Tibial nerve (tissue), 4 donors: Measurements from ENCODE around the gene TINAG. TPM values are rescaled to one million over a fixed set of nuclear protein-coding genes. Genes with fewer than 3 reads are reported as not detected.
"Not testable (repeated sequence)": the region's sequence is repeated elsewhere in the genome, so short reads cannot be mapped to it uniquely, and the experiment has no call there.

ENCODE experiments used
- DNase-seq, 2 donors: peaks; one replicate each; pipeline ENCODE4 v3.0.0-alpha.2; 2019; ENCODE audit warnings: low spot score in 2 of 2
- H3K27ac ChIP-seq, 4 donors: fragments of 200-600 bp; sonication (generic) in 3 of 4; one replicate each; pipeline ENCODE4 v1.5.1; 2017 to 2019; ENCODE audit warnings: mild to moderate bottlenecking in 1 of 4
- H3K27me3 ChIP-seq, 2 donors: fragments of 200-600 bp; sonication (generic) in 1 of 2; one replicate each; pipeline versions ENCODE4 v1.5.1 to v1.6.0; 2017 to 2019
- H3K36me3 ChIP-seq, 3 donors: fragments of 200-600 bp; sonication (generic); one replicate each; pipeline ENCODE4 v1.5.1; 2018 to 2019
- H3K4me1 ChIP-seq, 4 donors: fragments of 200-600 bp; sonication (generic) in 3 of 4; one replicate each; pipeline ENCODE4 v1.5.1; 2017 to 2019
- H3K4me3 ChIP-seq, 4 donors: fragments of 200-600 bp; sonication (generic) in 3 of 4; one replicate each; pipeline ENCODE4 v1.5.1; 2017 to 2019; ENCODE audit warnings: mild to moderate bottlenecking in 1 of 4, moderate library complexity in 1 of 4
- H3K9me3 ChIP-seq, 4 donors: fragments of 200-600 bp; sonication (generic) in 3 of 4; one replicate each; pipeline ENCODE4 v1.5.1; 2017 to 2019
- EP300 ChIP-seq, 2 donors: sonication (generic); formaldehyde crosslinking; IDR thresholded peaks; one replicate each; pipeline ENCODE4 v1.6.1; 2017; ENCODE audit warnings: antibody characterized with exemption in 2 of 2, mild to moderate bottlenecking in 1 of 2
- POLR2A ChIP-seq, 2 donors: fragments of 450-650 bp; IDR thresholded peaks; one replicate each; pipeline ENCODE4 v1.6.1; 2017; ENCODE audit warnings: antibody characterized with exemption in 2 of 2, mild to moderate bottlenecking in 2 of 2, moderate library complexity in 2 of 2
- WGBS, 2 donors: methylation state at CpG; one replicate each; pipeline ENCODE4 v1.1.5; 2018; 5-methylcytosine and 5-hydroxymethylcytosine counted together
- total RNA-seq, 4 donors: library from RNA; depleted of rRNA; stranded (reverse); fragments of >200 nt; gene quantifications; one replicate each; pipeline ENCODE4 v1.1.0, GENCODE V29; 2016
- TF ChIP-seq, protein P1 (sequence below), 5 experiments: fragments of 200-600 bp in 3 of 5; fragments of 450-650 bp in 2 of 5; sonication (generic) in 3 of 5; IDR thresholded peaks; one replicate each; pipeline ENCODE4 v1.5.1; 2016 to 2019; ENCODE audit warnings: antibody characterized with exemption in 5 of 5, mild to moderate bottlenecking in 3 of 5, moderate library complexity in 2 of 5

Gene TINAG
- total RNA-seq, 4 donors from 2014 or later: 0.22 TPM; not detected in 3

DNA sequence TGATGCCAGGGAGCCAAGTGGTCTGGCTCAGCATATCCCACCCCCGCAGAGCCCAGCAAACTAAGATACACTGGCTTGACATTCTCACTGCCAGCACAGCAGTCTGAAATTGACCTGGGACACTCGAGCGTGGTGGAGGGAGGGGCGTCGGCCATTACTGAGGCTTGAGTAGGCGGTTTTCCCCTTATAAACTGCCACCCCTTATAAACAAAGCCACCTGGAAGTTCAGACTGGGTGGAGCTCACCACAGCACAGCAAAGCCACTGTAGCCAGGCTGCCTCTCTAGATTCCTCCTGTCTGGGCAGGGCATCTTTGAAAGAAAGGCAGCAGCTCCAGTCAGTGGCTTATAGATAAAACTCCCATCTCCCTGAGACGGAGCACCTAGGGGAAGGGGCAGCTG, 19.4 kb downstream of the TINAG start:
- no peak for DNase-seq
- no peak overlapping the region for H3K27ac ChIP-seq
- H3K36me3 ChIP-seq: no peaks in the 10 kb centered on the region
- TF ChIP-seq POLR2A (IDR thresholded peaks at IDR 0.05): no peak
- no peak for TF ChIP-seq EP300 (IDR thresholded peaks at IDR 0.05)
- TF ChIP-seq, protein P1, sequence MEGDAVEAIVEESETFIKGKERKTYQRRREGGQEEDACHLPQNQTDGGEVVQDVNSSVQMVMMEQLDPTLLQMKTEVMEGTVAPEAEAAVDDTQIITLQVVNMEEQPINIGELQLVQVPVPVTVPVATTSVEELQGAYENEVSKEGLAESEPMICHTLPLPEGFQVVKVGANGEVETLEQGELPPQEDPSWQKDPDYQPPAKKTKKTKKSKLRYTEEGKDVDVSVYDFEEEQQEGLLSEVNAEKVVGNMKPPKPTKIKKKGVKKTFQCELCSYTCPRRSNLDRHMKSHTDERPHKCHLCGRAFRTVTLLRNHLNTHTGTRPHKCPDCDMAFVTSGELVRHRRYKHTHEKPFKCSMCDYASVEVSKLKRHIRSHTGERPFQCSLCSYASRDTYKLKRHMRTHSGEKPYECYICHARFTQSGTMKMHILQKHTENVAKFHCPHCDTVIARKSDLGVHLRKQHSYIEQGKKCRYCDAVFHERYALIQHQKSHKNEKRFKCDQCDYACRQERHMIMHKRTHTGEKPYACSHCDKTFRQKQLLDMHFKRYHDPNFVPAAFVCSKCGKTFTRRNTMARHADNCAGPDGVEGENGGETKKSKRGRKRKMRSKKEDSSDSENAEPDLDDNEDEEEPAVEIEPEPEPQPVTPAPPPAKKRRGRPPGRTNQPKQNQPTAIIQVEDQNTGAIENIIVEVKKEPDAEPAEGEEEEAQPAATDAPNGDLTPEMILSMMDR (IDR thresholded peaks at IDR 0.05): no peak
- peaks cover 0 to 26% (median 3%) of the 10 kb centered on the region in 4 donors for H3K9me3 ChIP-seq
- H3K4me1 ChIP-seq: no peaks in the 10 kb centered on the region
- H3K27me3 ChIP-seq: no peaks in the 10 kb centered on the region
- WGBS, 2 donors: 72 to 85% methylated on average over 6 to 7 of the region's 7 CpGs
- H3K4me3 ChIP-seq: no peak overlapping the region

DNA sequence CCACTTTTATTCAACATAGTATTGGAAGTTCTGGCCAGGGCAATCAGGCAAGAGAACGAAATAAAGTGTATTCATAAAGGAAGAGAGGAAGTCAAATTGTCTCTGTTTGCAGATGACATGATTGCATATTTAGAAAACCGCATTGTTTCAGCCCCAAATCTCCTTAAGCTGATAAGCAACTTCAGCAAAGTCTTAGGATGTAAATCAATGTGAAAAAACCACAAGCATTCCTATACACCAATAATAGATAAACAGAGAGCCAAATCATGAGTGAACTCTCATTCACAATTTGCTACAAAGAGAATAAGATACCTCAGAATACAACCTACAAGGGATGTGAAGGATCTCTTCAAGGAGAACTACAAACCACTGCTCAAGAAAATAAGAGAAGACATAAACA, 23.3 kb downstream of the TINAG start:
- 72 to 83% methylated on average over 2 of the region's 2 CpGs for WGBS, 2 donors
- H3K27ac ChIP-seq, H3K4me1 ChIP-seq, H3K4me3 ChIP-seq, DNase-seq, H3K36me3 ChIP-seq, H3K27me3 ChIP-seq: not testable (repeated sequence)
- peaks cover 0 to 26% (median 3%) of the 10 kb centered on the region in 4 donors for H3K9me3 ChIP-seq

DNA sequence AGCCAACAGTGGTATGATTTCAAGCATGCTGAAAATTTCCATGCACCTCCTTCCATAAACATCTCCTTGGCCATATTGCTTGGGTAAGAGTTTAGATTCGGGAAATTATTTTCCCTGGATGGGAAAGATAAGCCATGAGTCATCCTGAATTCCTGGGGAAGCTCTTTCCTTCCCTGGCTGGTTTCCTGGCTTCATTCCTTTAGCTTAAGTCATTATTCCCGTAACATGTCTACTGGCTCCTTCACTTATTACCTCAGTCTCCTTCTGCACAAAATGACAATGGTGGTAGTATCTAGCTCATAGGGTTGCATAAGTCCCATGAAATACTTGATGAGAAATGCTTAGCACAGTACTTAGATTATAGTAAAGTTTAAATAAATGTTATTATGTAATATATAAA, 27.6 kb downstream of the TINAG start:
- TF ChIP-seq POLR2A (IDR thresholded peaks at IDR 0.05): no peak
- peak in 1 of 2 donors; percentile 53 for TF ChIP-seq EP300 (IDR thresholded peaks at IDR 0.05)
- TF ChIP-seq, protein P1 (IDR thresholded peaks at IDR 0.05): no peak
- Histone ChIP-seq H3K27me3 (no peaks in the 10 kb centered on the region), H3K4me3 (no peak overlapping the region), H3K9me3 (peaks cover 0 to 10% (median 3%) of the 10 kb centered on the region in 4 donors), H3K27ac (no peak overlapping the region), H3K36me3 (no peaks in the 10 kb centered on the region), H3K4me1 (no peaks in the 10 kb centered on the region)
- DNase-seq: no peak
- WGBS, 2 donors: 46 to 60% methylated on average over 2 of the region's 2 CpGs

DNA sequence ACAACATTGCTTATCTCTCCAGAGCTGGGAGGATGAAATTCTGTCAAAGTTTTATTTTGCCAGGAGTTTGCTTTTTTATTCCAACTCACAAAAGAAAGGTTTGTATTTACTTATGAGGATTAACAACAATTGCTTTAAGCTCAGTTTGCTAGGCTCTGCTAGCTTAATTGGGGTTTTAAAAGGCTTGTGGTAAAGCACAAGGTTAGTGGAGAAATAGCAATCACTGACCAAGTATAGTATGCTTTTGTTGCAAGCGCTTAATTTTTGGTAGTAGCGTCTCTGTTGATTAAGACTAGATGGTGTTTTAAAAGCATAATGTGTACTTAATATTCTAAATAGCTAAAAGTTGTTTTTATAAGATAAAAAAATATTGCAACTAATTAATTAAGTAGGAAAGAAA, 45.7 kb downstream of the TINAG start:
- Histone ChIP-seq H3K4me3 (no peak overlapping the region), H3K36me3 (no peaks in the 10 kb centered on the region), H3K27ac (no peak overlapping the region), H3K27me3 (no peaks in the 10 kb centered on the region), H3K4me1 (no peaks in the 10 kb centered on the region), H3K9me3 (no peaks in the 10 kb centered on the region)
- no peak for TF ChIP-seq EP300 (IDR thresholded peaks at IDR 0.05)
- TF ChIP-seq, protein P1 (IDR thresholded peaks at IDR 0.05): no peak
- TF ChIP-seq POLR2A (IDR thresholded peaks at IDR 0.05): no peak
- 89% methylated on average over 2 of the region's 2 CpGs for WGBS, 2 donors
- DNase-seq: no peak

DNA sequence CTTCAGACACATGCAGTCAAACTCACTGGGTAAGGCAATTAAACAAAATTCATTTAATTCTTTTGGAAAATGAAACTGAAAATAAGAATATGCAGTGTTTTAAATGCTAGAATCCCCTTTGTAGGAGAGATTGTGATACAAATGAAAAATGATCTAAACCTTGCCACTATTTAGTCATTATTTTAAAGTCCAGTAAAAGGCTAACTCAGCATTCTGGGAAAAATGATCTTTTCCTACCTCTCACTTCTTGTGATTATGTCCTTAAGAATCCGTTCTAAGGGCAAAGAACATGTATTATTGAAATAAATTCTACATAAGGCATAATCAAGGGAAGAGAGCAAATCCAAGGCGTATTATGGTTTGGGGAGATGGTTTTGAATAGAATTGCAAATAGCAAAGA, 46.4 kb downstream of the TINAG start:
- TF ChIP-seq POLR2A (IDR thresholded peaks at IDR 0.05): no peak
- no peak for TF ChIP-seq EP300 (IDR thresholded peaks at IDR 0.05)
- TF ChIP-seq, protein P1 (IDR thresholded peaks at IDR 0.05): no peak
- Histone ChIP-seq H3K9me3 (no peaks in the 10 kb centered on the region), H3K36me3 (no peaks in the 10 kb centered on the region), H3K4me1 (no peaks in the 10 kb centered on the region), H3K27me3 (no peaks in the 10 kb centered on the region), H3K4me3 (no peak overlapping the region), H3K27ac (no peak overlapping the region)
- 84 to 89% methylated on average over 2 of the region's 2 CpGs for WGBS, 2 donors
- DNase-seq: no peak

DNA sequence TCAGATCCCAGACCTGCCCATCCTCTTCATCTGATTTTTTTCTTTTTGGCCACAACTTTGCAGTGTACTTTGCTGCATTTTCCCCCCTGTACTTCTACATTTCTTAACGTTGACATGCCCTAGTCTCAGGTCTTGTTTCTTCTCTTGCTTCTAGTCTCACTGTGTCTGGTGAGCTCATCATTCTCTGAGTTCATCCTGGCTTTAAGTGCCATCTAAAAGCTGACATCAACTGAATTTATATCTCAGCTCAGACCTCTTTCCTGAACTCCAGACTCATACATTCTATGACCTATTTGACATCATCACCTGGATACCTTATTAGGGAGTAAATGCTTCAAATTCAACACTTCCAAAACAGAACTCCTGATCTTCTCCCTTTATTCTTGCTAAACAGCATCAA, 48.9 kb downstream of the TINAG start:
- no peak for DNase-seq
- WGBS, 2 donors: 60 to 76% methylated on average over 1 of the region's 1 CpG
- H3K27me3 ChIP-seq: no peaks in the 10 kb centered on the region
- no peak overlapping the region for H3K27ac ChIP-seq
- no peaks in the 10 kb centered on the region for H3K4me1 ChIP-seq
- no peaks in the 10 kb centered on the region for H3K9me3 ChIP-seq
- no peak for TF ChIP-seq POLR2A (IDR thresholded peaks at IDR 0.05)
- no peak for TF ChIP-seq EP300 (IDR thresholded peaks at IDR 0.05)
- no peaks in the 10 kb centered on the region for H3K36me3 ChIP-seq
- no peak overlapping the region for H3K4me3 ChIP-seq
